ENCODE measurements around the gene COL5A1.

COL5A1 gene

DNA sequence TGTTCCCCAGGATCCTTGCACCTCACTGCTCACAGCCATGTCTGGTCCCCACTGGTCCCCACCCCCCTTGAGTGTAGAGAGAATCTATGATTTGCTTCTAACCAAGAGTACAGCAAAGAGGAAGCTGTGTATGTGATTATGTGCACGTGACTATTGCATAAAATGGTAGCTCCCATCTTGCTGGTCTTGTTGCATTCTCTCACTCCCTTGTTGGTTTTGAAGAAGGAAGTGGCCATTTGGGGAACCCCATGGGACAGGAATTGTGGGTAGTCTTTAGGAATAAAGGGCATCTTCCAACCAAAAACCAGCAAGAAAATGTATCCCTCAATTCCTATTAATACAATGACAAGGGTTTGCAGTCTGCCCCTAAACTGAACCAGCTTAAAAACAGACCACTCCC, 233.8 kb downstream of the COL5A1 start:
- no peak for DNase-seq (ENCODE audit: low read depth in 2 of 2)

DNA sequence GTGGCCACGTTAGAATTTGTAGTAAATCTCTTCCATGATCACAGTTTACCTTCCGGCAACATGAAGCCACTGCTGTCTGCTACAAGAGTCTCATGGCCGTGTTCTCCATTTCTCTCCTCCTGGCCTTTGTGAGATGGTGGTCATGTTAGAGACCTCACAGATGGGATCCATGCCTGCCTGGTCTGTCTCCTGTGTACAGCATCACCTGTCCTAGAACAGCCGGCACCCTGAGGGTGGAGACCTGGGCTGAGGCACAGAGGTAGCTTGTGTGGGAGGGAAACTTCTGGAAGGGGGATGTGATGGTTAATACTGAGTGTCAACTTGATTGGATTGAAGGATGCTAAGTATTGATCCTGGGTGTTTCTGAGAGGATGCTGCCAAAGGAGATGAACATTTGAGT, 235.9 kb downstream of the COL5A1 start:
- DNase-seq (ENCODE audit: low read depth in 2 of 2): no peak

- DNase-seq (ENCODE audit: low read depth in 2 of 2): no peak
These were observed 238.3 kb downstream of the COL5A1 start for GRCh38 chr9:134879664-134880483.

DNA sequence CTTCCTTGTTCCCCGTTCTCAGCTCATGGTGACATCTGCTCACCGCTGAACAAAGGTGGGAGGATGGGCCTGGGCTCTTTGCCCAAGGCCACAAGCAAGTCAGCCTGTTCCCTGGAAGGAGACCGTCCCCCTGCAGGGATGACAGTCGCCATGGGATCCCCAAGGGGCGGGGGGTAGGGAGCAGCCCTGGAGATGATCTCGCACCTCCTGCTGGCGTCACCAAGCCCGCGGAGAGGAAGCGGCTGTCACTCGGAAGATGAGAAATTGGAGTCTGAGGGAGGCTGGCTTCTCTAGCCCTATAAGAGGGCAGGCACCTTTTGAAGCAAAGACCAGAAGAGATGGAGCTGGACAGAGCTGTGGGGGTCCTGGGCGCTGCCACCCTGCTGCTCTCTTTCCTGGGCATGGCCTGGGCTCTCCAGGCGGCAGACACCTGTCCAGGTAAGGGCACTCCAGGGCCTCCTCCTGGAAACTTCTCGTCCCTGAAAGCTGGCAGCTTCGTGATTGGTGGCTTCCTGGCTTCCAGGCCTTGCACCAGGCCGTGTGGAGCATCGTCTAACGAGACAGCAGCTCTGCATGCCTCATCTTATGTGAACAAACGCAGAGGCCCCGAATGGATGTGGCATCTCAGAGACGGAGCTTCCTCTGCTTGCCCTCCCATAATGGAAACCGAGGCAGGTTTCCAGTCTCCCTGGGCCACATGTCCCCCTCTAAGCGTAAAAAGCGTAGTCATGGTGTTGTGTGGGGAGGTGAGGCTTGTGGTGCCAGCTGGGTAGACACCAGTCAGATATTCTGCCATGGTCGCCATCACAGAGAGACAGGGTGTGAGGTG, 239.1 kb downstream of the COL5A1 start, which contains the start of gene FCN2:
FCN2 (plus strand) TSS at position 327 of the 829 bp plus-strand sequence; CDS start at position 339, 12 bp downstream.
- DNase-seq (ENCODE audit: low read depth in 2 of 2): no peak

DNA sequence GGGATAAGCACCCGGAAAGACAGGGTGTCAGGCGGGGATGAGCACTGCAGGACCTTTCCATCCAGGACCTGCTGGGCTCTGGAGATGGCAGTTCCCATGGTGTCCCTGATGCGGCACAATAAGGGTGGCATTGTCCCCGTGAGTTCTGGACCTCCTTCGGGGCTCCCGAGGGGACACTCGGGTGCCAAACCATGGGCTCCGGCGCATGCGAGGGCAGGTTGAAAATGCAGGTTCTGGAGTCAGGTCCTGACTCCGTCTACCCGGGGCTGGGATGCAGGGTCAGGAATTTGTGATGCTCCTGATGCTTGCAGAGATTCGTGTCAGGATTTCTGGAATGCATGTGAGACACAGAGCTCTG, 239.7 kb downstream of the COL5A1 start:
- DNase-seq (ENCODE audit: low read depth in 2 of 2): no peak

DNA sequence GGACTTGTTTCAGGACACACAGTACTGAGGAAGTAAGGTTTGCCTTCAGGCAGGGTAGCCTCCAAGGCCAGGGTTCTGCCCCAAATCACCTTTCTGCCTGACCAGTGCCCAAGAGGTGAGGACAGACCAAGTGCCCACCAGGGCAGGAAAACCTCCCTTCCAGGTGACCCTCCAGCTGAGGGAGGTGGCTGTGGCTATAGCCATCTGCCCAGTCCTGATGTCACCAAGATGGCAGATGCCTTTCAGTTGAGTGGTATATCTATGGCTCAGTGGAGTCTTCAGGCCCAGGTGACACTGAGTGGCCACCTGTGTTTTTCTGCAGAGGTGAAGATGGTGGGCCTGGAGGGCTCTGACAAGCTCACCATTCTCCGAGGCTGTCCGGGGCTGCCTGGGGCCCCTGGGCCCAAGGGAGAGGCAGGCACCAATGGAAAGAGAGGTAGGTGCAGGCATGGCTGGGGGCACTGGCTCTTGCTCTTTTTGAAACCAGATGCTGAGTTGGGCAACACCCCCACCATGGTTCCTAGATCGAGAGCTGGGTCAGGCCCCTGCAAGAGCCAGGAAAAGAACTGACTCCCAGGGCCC, 240.7 kb downstream of the COL5A1 start:
- no peak for DNase-seq (ENCODE audit: low read depth in 2 of 2)

DNA sequence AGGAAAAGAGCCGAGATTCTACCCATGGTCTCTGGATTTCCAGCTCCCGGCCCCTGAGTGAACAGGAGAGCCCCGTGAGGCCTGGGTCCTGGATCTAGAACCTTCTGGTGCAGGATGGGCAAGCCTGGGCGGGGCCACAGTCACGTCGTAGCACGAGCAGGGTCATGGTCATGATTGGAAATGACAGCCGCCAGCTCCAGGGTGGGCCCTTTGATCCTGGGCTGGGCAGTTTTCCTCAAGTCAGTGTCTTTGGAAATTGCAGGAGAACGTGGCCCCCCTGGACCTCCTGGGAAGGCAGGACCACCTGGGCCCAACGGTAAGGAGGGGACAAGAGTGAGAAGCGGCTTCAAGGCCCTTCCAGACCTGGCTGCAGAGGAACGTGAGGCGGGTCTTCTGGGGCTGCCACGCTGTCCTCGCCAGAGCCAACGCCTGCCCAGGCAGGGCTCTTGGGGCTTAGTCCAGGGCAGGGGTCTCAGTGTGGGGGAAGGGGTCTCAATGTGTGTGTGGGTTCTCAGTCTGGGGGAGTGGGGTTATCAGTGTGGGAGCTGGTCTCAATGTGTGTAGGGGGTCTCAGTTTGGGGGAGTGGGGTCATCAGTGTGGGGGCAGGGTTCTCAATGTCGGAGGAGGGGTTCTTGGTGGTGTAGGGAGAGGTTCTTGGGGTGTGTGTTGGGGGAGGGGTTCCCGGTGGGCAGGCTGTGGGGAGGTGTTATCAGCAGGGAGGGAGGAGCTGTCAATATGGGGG, 241.6 kb downstream of the COL5A1 start:
- DNase-seq (ENCODE audit: low read depth in 2 of 2): no peak

- no peak for DNase-seq (ENCODE audit: low read depth in 2 of 2)
These were observed 242.9 kb downstream of the COL5A1 start for GRCh38 chr9:134884492-134884891.

- no peak for DNase-seq (ENCODE audit: low read depth in 2 of 2)
These were observed 243.5 kb downstream of the COL5A1 start for GRCh38 chr9:134885001-134885678.

DNA sequence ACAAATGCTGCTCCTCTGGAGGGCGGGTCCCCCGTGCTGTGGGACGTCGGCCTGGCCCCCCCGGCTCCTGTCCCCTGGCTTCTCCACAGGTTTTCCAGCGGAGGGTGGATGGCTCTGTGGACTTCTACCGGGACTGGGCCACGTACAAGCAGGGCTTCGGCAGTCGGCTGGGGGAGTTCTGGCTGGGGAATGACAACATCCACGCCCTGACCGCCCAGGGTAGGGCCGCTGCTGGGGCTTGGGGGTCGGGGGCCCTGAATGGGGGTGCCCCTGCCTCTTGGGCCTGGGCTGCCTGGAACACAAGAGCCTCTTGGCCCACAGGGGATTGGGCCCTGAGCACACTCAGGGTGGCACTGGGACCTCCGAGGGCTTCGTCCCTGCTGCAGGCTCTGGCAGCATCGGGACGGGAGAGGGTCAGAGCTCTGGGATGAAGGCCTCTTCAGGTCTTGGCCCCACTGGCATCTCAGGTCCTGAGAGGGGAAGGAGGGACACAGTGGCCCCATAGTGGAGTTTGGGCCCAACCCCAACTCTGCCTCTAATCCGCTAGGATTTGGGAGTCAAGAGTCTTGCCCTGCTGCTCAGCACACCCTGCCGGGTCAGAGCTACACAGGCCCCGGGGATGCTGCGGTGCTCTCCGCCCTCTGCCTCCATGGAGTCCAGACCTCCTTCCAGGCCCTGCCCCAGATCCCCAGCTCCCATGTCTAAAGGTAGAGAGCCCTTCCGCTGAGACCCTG, 244.2 kb downstream of the COL5A1 start:
- DNase-seq (ENCODE audit: low read depth in 2 of 2): no peak

- DNase-seq (ENCODE audit: low read depth in 2 of 2): no peak
These were observed 244.9 kb downstream of the COL5A1 start for GRCh38 chr9:134886413-134886913.

GRCh38 chr9:134887219-134887618, 245.6 kb downstream of the COL5A1 start:
- DNase-seq (ENCODE audit: low read depth in 2 of 2): no peak

- DNase-seq (ENCODE audit: low read depth in 2 of 2): no peak
These were observed 246.3 kb downstream of the COL5A1 start for GRCh38 chr9:134887686-134888602.

- DNase-seq (ENCODE audit: low read depth in 2 of 2): no peak
These were observed 247.1 kb downstream of the COL5A1 start for GRCh38 chr9:134888603-134889190.

- DNase-seq (ENCODE audit: low read depth in 2 of 2): no peak
These were observed 248.0 kb downstream of the COL5A1 start for GRCh38 chr9:134889386-134890154.

DNA sequence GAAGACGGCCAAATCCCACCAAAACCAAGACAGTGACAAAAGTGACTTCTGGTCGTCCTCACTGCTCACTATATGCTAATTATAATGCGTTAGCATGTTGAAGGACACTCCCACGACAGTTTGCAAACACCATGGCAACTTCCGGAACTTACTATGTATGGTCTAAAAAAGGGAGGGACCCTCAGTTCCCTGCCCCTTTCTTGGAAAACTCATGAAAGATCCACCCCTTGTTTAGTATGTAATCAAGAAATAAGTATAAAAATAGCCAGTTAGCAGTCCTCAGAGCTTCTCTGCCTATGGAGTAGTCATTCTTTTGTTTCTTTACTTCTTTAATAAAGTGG, 248.5 kb downstream of the COL5A1 start:
- no peak for DNase-seq (ENCODE audit: low read depth in 2 of 2)

- DNase-seq (ENCODE audit: low read depth in 2 of 2): no peak
These were observed 249.4 kb downstream of the COL5A1 start for GRCh38 chr9:134891053-134891452.

GRCh38 chr9:134891713-134892112, 250.1 kb downstream of the COL5A1 start:
- DNase-seq (ENCODE audit: low read depth in 2 of 2): no peak
